Hepatocyte (in vitro differentiated cells): ENCODE measurements around the gene COL19A1. TPM values are rescaled to one million over a fixed set of nuclear protein-coding genes. Genes with fewer than 3 reads are reported as not detected.

Experiments used
- DNase-seq: peaks from one replicate; pipeline ENCODE4 v3.0.0-alpha.2; 2016; ENCODE audit warnings: low spot score
- H2AFZ ChIP-seq: fragments of 200-600 bp; sonication (generic); 2 replicates; pipeline ENCODE4 v1.6.0; 2016; ENCODE audit warnings: antibody characterized with exemption, mild to moderate bottlenecking
- H3K27ac ChIP-seq: fragments of 200-600 bp; sonication (generic); 2 replicates; pipeline ENCODE4 v1.5.1; 2016; ENCODE audit warnings: mild to moderate bottlenecking
- H3K27me3 ChIP-seq: fragments of 200-600 bp; sonication (generic); 2 replicates; pipeline ENCODE4 v1.6.1; 2016
- H3K36me3 ChIP-seq: fragments of 200-600 bp; sonication (generic); replicated peaks from 2 replicates; pipeline ENCODE4 v1.5.1; 2016; ENCODE audit warnings: low read depth; ENCODE audit not compliant: insufficient read depth
- H3K4me1 ChIP-seq: fragments of 200-600 bp; sonication (generic); 2 replicates; pipeline ENCODE4 v1.5.1; 2016; ENCODE audit warnings: mild to moderate bottlenecking, moderate library complexity; ENCODE audit not compliant: insufficient read depth
- H3K4me2 ChIP-seq: fragments of 200-600 bp; sonication (generic); 2 replicates; pipeline ENCODE4 v1.6.0; 2016
- H3K4me3 ChIP-seq: fragments of 200-600 bp; sonication (generic); 2 replicates; pipeline ENCODE4 v1.5.1; 2016; ENCODE audit warnings: mild to moderate bottlenecking
- H3K79me2 ChIP-seq: fragments of 200-600 bp; sonication (generic); 2 replicates; pipeline ENCODE4 v1.6.0; 2017; ENCODE audit warnings: mild to moderate bottlenecking
- H3K9me2 ChIP-seq: fragments of 200-600 bp; sonication (generic); replicated peaks from 2 replicates; pipeline ENCODE4 v1.6.0; 2017; ENCODE audit warnings: mild to moderate bottlenecking; ENCODE audit not compliant: insufficient read depth
- H3K9me3 ChIP-seq: fragments of 200-600 bp; sonication (generic); 2 replicates; pipeline ENCODE4 v1.5.1; 2016; ENCODE audit warnings: low read depth, mild to moderate bottlenecking
- H4K20me1 ChIP-seq: fragments of 200-600 bp; sonication (generic); 2 replicates; pipeline ENCODE4 v1.6.0; 2016; ENCODE audit warnings: mild to moderate bottlenecking; ENCODE audit not compliant: insufficient read depth, poor library complexity, severe bottlenecking
- EZH2 ChIP-seq: fragments of 200-600 bp; sonication (generic); IDR thresholded peaks from 2 replicates; pipeline ENCODE4 v1.6.1; 2016; ENCODE audit warnings: antibody characterized with exemption, mild to moderate bottlenecking, borderline replicate concordance
- EZH2phosphoT487 ChIP-seq: fragments of 200-600 bp; sonication (generic); IDR thresholded peaks from one replicate; pipeline ENCODE4 v1.6.1; 2018; ENCODE audit warnings: antibody characterized with exemption, mild to moderate bottlenecking, low read depth, moderate library complexity; ENCODE audit not compliant: unreplicated experiment, severe bottlenecking
- whole genome bisulfite sequencing: methylation state at CpG from one replicate; pipeline ENCODE4 v1.1.6; 2016; ENCODE audit warnings: low lambda C conversion rate; ENCODE audit errors: missing lambda C conversion rate; 5-methylcytosine and 5-hydroxymethylcytosine counted together
- polyA plus RNA-seq: library from polyadenylated mRNA; unstranded; fragments of >200 nt; fragmentation: Nextera tagmentation; extraction: Ambion mirVana; gene quantifications from 2 replicates; pipeline ENCODE4 v1.2.1, GENCODE V29; 2016
- total RNA-seq: library from RNA; depleted of rRNA; stranded (reverse); fragments of >200 nt; gene quantifications from 2 replicates; pipeline ENCODE4 v1.2.3, GENCODE V29; 2014
- TF ChIP-seq, protein P1 (sequence below): fragments of 200-600 bp; sonication (generic); IDR thresholded peaks from 2 replicates; pipeline ENCODE4 v1.5.1; 2016; ENCODE audit warnings: antibody characterized with exemption, mild to moderate bottlenecking; ENCODE audit not compliant: poor library complexity

Gene COL19A1
- total and polyA plus RNA-seq, 2 experiments from 2014 or later, result 1.1 to 1.2 TPM

DNA sequence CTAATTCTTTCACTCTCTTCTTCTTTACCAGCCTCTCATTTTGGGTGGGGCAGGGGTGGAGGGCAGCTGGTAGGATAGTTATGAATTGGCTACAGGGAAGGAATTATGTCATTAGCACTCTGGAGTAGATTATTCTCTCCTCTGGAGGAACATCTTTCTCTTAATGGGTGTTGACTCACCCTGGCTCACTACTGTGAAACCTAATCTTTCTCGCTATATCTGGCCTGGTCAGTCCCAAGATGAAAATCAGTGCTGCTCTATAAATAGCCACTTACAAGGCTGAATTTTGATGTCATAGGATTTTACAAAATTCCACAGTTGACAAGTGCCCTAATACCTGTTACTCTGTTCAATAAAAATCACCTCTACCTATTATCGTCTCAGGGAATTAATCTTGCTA lies 285.3 kb downstream of the COL19A1 start:
- TF ChIP-seq, protein P1, sequence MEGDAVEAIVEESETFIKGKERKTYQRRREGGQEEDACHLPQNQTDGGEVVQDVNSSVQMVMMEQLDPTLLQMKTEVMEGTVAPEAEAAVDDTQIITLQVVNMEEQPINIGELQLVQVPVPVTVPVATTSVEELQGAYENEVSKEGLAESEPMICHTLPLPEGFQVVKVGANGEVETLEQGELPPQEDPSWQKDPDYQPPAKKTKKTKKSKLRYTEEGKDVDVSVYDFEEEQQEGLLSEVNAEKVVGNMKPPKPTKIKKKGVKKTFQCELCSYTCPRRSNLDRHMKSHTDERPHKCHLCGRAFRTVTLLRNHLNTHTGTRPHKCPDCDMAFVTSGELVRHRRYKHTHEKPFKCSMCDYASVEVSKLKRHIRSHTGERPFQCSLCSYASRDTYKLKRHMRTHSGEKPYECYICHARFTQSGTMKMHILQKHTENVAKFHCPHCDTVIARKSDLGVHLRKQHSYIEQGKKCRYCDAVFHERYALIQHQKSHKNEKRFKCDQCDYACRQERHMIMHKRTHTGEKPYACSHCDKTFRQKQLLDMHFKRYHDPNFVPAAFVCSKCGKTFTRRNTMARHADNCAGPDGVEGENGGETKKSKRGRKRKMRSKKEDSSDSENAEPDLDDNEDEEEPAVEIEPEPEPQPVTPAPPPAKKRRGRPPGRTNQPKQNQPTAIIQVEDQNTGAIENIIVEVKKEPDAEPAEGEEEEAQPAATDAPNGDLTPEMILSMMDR, result no peak
- TF ChIP-seq EZH2 (no peak), EZH2phosphoT487 (no peak)
- Histone ChIP-seq H3K9me3 (no peaks in the 10 kb centered on the region), H3K9me2 (no peaks in the 10 kb centered on the region), H3K27me3 (no peaks in the 10 kb centered on the region), H3K4me3 (no peak overlapping the region), H2AFZ (no peak overlapping the region), H3K27ac (no peak overlapping the region), H3K79me2 (no peaks in the 10 kb centered on the region), H4K20me1 (no peaks in the 10 kb centered on the region), H3K36me3 (no peaks in the 10 kb centered on the region), H3K4me2 (no peak overlapping the region), H3K4me1 (no peaks in the 10 kb centered on the region)
- DNase-seq, result no peak
- WGBS, result 83% methylated on average over 2 of the region's 2 CpGs

DNA sequence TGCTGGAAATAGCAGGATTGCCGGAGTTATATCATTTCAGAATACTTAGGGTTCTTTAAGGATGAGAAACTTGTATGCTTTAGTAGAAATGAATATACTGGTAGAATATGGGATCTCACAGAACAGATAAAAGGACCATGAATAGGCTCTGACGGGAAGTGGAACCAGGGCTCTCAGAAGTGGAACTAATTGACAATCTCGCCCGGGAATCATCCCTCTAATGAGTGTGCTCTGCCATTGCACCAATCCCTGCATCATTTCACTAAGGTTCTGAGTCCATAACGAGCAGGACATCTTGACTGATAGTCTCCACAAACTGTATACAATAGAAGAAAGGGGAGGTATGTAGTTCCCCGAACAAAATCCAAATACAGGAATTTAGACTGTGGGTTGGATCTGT lies 286.4 kb downstream of the COL19A1 start:
- Histone ChIP-seq H2AFZ (no peak overlapping the region), H3K9me3 (no peaks in the 10 kb centered on the region), H3K9me2 (no peaks in the 10 kb centered on the region), H3K36me3 (no peaks in the 10 kb centered on the region), H3K4me2 (no peak overlapping the region), H3K79me2 (no peaks in the 10 kb centered on the region), H3K4me1 (no peaks in the 10 kb centered on the region), H4K20me1 (no peaks in the 10 kb centered on the region), H3K27me3 (no peaks in the 10 kb centered on the region), H3K27ac (no peak overlapping the region), H3K4me3 (no peak overlapping the region)
- TF ChIP-seq EZH2, result no peak
- TF ChIP-seq, protein P1, result no peak
- TF ChIP-seq EZH2phosphoT487, result no peak
- 81% methylated on average over 6 of the region's 6 CpGs for WGBS
- DNase-seq, result no peak

DNA sequence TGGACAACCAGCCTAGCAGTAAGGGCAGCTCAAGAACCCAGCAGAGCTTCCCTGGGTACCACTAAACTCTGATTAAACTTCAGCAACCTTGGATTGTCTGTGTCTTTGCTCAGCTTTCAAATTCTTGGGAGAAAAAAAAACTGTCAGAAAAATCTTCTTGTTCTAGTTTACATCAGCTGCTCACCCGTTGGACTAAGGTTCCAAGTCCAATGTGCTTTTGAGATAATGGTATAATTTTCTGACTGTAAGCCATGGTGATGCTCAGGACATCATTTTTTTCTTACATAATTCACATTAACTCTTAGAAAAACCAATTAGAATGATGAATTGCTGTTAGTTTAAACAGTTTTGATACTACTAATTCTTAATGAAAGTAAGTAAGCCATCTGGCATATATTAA lies 290.7 kb downstream of the COL19A1 start:
- H3K79me2 ChIP-seq, result no peaks in the 10 kb centered on the region
- DNase-seq, result peak; percentile 9
- H3K27ac ChIP-seq, result no peak overlapping the region
- no peak overlapping the region for H3K4me2 ChIP-seq
- no peaks in the 10 kb centered on the region for H3K27me3 ChIP-seq
- H3K9me2 ChIP-seq, result no peaks in the 10 kb centered on the region
- H3K9me3 ChIP-seq, result no peaks in the 10 kb centered on the region
- no peaks in the 10 kb centered on the region for H4K20me1 ChIP-seq
- H3K36me3 ChIP-seq, result no peaks in the 10 kb centered on the region
- WGBS, result 68% methylated on average over 1 of the region's 1 CpG
- H3K4me1 ChIP-seq, result no peaks in the 10 kb centered on the region
- H3K4me3 ChIP-seq, result no peak overlapping the region
- TF ChIP-seq EZH2phosphoT487 (no peak), EZH2 (no peak)
- TF ChIP-seq, protein P1, result no peak
- no peak overlapping the region for H2AFZ ChIP-seq

DNA sequence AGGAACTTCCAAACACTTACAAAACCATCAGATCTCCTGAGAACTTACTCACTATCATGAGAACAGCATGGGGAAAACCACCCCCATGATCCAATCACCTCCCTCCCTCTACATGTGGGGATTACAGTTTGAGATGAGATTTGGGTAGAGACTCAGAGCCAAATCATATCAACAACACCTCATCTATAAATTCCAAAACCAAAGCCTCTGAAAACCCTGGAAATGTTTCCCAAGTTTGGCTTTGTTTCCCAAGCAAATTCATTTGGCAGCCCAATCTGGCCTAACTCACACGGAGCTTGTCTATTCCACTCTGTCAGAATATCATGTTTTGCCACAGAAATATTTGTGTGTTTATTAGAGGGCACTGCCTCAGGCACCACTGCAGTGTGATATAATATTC lies 293.9 kb downstream of the COL19A1 start:
- Histone ChIP-seq H3K79me2 (no peaks in the 10 kb centered on the region), H3K27me3 (no peaks in the 10 kb centered on the region), H3K36me3 (no peaks in the 10 kb centered on the region), H3K9me2 (no peaks in the 10 kb centered on the region), H3K9me3 (no peaks in the 10 kb centered on the region), H3K4me3 (no peak overlapping the region), H4K20me1 (no peaks in the 10 kb centered on the region), H2AFZ (no peak overlapping the region), H3K4me1 (no peaks in the 10 kb centered on the region), H3K4me2 (no peak overlapping the region), H3K27ac (no peak overlapping the region)
- no peak for DNase-seq
- 65% methylated on average over 1 of the region's 1 CpG for WGBS
- TF ChIP-seq, protein P1, result no peak
- TF ChIP-seq EZH2phosphoT487, result no peak
- TF ChIP-seq EZH2, result no peak
